ENCODE data around the gene HOMER1. TPM values are rescaled to one million over a fixed set of nuclear protein-coding genes. Genes with fewer than 3 reads are reported as not detected.
"Not testable (repeated sequence)": the region's sequence is repeated elsewhere in the genome, so short reads cannot be mapped to it uniquely, and the experiment has no call there.

HOMER1 gene
- total RNA-seq, 1 experiment from 2014 or later, result 9.1 TPM

DNA sequence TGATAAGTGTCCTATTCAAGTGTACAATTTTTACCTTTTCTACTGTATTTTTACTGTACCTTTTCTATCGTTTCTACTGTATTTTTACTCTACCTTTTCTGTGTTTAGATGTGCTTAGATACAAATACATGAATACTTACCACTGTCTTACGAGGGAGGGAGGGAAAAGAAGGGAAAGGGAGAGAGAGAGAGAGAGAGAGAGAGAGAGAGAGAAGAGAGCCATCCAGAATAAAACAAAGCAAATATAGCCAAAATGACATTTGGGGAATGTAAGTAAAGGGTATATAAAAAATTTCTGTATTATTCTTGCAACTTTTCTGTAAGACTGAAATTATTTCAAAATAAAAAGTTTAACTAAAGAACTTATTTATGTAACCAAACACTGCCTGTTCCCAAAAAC lies 121.2 kb downstream of the HOMER1 start:
- no peak overlapping the region for H3K27ac ChIP-seq (ENCODE audit: low read length)
- no peaks in the 10 kb centered on the region for H3K27me3 ChIP-seq (ENCODE audit: low read length)
- no peak overlapping the region for H3K9ac ChIP-seq (ENCODE audit: low read length)
- no peaks in the 10 kb centered on the region for H4K20me1 ChIP-seq (ENCODE audit: low read length)
- TF ChIP-seq, protein P1, sequence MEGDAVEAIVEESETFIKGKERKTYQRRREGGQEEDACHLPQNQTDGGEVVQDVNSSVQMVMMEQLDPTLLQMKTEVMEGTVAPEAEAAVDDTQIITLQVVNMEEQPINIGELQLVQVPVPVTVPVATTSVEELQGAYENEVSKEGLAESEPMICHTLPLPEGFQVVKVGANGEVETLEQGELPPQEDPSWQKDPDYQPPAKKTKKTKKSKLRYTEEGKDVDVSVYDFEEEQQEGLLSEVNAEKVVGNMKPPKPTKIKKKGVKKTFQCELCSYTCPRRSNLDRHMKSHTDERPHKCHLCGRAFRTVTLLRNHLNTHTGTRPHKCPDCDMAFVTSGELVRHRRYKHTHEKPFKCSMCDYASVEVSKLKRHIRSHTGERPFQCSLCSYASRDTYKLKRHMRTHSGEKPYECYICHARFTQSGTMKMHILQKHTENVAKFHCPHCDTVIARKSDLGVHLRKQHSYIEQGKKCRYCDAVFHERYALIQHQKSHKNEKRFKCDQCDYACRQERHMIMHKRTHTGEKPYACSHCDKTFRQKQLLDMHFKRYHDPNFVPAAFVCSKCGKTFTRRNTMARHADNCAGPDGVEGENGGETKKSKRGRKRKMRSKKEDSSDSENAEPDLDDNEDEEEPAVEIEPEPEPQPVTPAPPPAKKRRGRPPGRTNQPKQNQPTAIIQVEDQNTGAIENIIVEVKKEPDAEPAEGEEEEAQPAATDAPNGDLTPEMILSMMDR (conservative IDR thresholded peaks at IDR 0.05; ENCODE audit: low read depth, low read length), result no peak
- TF ChIP-seq EZH2 (IDR thresholded peaks at IDR 0.05; ENCODE audit: low read length, unreplicated experiment) (no peak), EZH2phosphoT487 (IDR thresholded peaks at IDR 0.05; ENCODE audit: borderline replicate concordance, low read length) (no peak)
- ATAC-seq (no peak), DNase-seq (no peak)
- no peaks in the 10 kb centered on the region for H3F3A ChIP-seq (ENCODE audit: low read length, unreplicated experiment)
- no peak overlapping the region for H3K4me2 ChIP-seq (ENCODE audit: low read length)
- no peaks in the 10 kb centered on the region for H3K36me3 ChIP-seq (ENCODE audit: low read depth, low read length)
- H3K9me3 ChIP-seq (ENCODE audit: low read length), result no peaks in the 10 kb centered on the region
- intact Hi-C loops (cut with micrococcal nuclease), result no loop called here
- no peaks in the 10 kb centered on the region for H3K79me2 ChIP-seq (ENCODE audit: low read length)
- no peak overlapping the region for H2AFZ ChIP-seq (ENCODE audit: low read length)
- ChIA-PET POLR2A (ENCODE audit: unreplicated experiment) (no interaction called here), CTCF (no interaction called here)
- no TSS peak for BruUV-seq (replicated peaks)
- no peaks in the 10 kb centered on the region for H3K4me1 ChIP-seq (ENCODE audit: insufficient read depth, low read length)
- H3K4me3 ChIP-seq (ENCODE audit: low read length), result no peak overlapping the region
- no peaks in the 10 kb centered on the region for H3K9me2 ChIP-seq (replicated peaks; ENCODE audit: low read length)

DNA sequence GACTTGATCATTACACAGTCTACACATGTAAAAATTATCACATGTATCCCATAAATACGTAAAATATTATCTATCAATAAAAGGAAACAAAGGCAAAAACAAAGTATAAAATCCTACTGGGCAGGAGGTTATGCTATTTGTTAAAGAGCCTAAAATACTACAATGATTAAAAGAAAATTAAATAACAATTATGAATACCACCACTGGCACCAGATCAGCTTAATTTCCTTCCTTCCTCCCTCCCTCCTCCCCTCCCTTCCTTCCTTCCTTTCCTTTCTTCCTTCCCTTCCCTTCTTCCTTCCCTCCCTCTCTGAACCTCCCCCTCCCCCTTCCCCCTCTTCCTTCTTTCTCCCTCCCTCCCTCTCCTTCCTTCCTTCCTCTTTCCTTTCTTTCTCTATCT lies 127.3 kb downstream of the HOMER1 start:
- ATAC-seq, result no peak
- POLR2A ChIA-PET (ENCODE audit: unreplicated experiment), result interaction anchor here (0.5 kb wide), 1 partner anchor 12 kb away, joined by 3 read pairs; no protein-coding TSS in a partner anchor
- TF ChIP-seq, protein P1 (conservative IDR thresholded peaks at IDR 0.05; ENCODE audit: low read depth, low read length), result no peak
- TF ChIP-seq EZH2 (IDR thresholded peaks at IDR 0.05; ENCODE audit: low read length, unreplicated experiment) (no peak), EZH2phosphoT487 (IDR thresholded peaks at IDR 0.05; ENCODE audit: borderline replicate concordance, low read length) (no peak)
- Histone ChIP-seq H3K4me3 (ENCODE audit: low read length) (no peak overlapping the region), H3K4me2 (ENCODE audit: low read length) (no peak overlapping the region), H3K36me3 (ENCODE audit: low read depth, low read length) (peaks cover 12% of the 10 kb centered on the region), H3K9me3 (ENCODE audit: low read length) (peaks cover 12% of the 10 kb centered on the region; the same call in 1 of the 2 replicates), H3K79me2 (ENCODE audit: low read length) (no peaks in the 10 kb centered on the region), H2AFZ (ENCODE audit: low read length) (no peak overlapping the region), H4K20me1 (ENCODE audit: low read length) (no peaks in the 10 kb centered on the region), H3K27me3 (ENCODE audit: low read length) (no peaks in the 10 kb centered on the region), H3K4me1 (ENCODE audit: insufficient read depth, low read length) (no peaks in the 10 kb centered on the region), H3K9me2 (replicated peaks; ENCODE audit: low read length) (no peaks in the 10 kb centered on the region), H3F3A (ENCODE audit: low read length, unreplicated experiment) (no peaks in the 10 kb centered on the region), H3K27ac (ENCODE audit: low read length) (no peak overlapping the region), H3K9ac (ENCODE audit: low read length) (no peak overlapping the region)
- no peak for DNase-seq
- CTCF ChIA-PET, result no interaction called here
- intact Hi-C loops (cut with micrococcal nuclease), result no loop called here
- no TSS peak for BruUV-seq (replicated peaks)

DNA sequence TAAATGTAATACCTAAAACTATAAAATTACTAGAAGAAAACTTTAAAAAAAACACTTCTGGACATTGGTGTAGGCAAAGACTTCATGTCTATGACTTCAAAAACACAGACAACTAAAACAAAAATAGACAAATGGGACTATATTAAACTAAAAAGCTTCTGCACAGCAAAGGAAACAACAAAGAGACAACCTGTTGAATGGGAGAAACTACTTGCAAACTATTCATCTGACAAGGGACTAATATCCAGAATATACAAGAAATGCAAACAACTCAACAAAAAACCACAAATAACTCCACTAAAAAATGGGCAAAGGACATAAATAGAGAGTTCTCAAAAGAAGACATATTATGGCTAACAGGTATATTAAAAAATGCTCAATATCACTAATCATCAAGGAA lies 128.8 kb downstream of the HOMER1 start:
- intact Hi-C loops (cut with micrococcal nuclease); H3K4me3 ChIP-seq (ENCODE audit: low read length); DNase-seq; H3K79me2 ChIP-seq (ENCODE audit: low read length); POLR2A ChIA-PET (ENCODE audit: unreplicated experiment); H4K20me1 ChIP-seq (ENCODE audit: low read length); H3K9ac ChIP-seq (ENCODE audit: low read length); ATAC-seq; H3K27ac ChIP-seq (ENCODE audit: low read length); H3K9me2 ChIP-seq (replicated peaks; ENCODE audit: low read length); BruUV-seq (replicated peaks); CTCF ChIA-PET; H3K4me1 ChIP-seq (ENCODE audit: insufficient read depth, low read length); H3K27me3 ChIP-seq (ENCODE audit: low read length); H2AFZ ChIP-seq (ENCODE audit: low read length); H3F3A ChIP-seq (ENCODE audit: low read length, unreplicated experiment); H3K4me2 ChIP-seq (ENCODE audit: low read length): not testable (repeated sequence)
- H3K36me3 ChIP-seq (ENCODE audit: low read depth, low read length), result peaks cover 12% of the 10 kb centered on the region
- peaks cover 17% of the 10 kb centered on the region; the same call in 1 of the 2 replicates for H3K9me3 ChIP-seq (ENCODE audit: low read length)
